Esophagus (tissue), 2 donors: ENCODE measurements around the gene FBXO9. TPM values are rescaled to one million over a fixed set of nuclear protein-coding genes. Genes with fewer than 3 reads are reported as not detected.

Experiments
- H3K27ac ChIP-seq, 2 donors: one replicate each; pipeline ENCODE4 v1.5.1; 2013; ENCODE audit warnings: low read depth in 2 of 2, mild to moderate bottlenecking in 2 of 2, inconsistent platforms in 1 of 2, low read length in 1 of 2, moderate library complexity in 1 of 2
- H3K27me3 ChIP-seq, 2 donors: one replicate each; pipeline ENCODE4 v1.6.1; 2013; ENCODE audit warnings: low read length in 2 of 2, control low read depth in 1 of 2, mild to moderate bottlenecking in 1 of 2; ENCODE audit not compliant: insufficient read depth in 2 of 2, control insufficient read depth in 1 of 2
- H3K36me3 ChIP-seq, 2 donors: one replicate each; pipeline ENCODE4 v1.6.1; 2013; ENCODE audit warnings: low read length in 1 of 2; ENCODE audit not compliant: control insufficient read depth in 2 of 2, insufficient read depth in 2 of 2
- H3K4me1 ChIP-seq, 2 donors: one replicate each; pipeline ENCODE4 v1.6.1; 2013; ENCODE audit warnings: low read length in 1 of 2; ENCODE audit not compliant: control insufficient read depth in 2 of 2, insufficient read depth in 2 of 2
- H3K4me3 ChIP-seq, 2 donors: one replicate each; pipeline ENCODE4 v1.5.1; 2013; ENCODE audit warnings: low read length in 2 of 2, mild to moderate bottlenecking in 2 of 2, low read depth in 1 of 2, moderate library complexity in 1 of 2
- H3K9me3 ChIP-seq, 2 donors: one replicate each; pipeline ENCODE4 v1.6.1; 2013; ENCODE audit warnings: mild to moderate bottlenecking in 2 of 2, low read depth in 1 of 2, low read length in 1 of 2, moderate library complexity in 1 of 2; ENCODE audit not compliant: control insufficient read depth in 2 of 2, insufficient read depth in 1 of 2
- WGBS, 2 donors: extraction: QIAGEN DNeasy Blood & Tissue Kit; methylation state at CpG; one replicate each; pipeline ENCODE4 v1.1.7; 2013; 5-methylcytosine and 5-hydroxymethylcytosine counted together
- polyA plus RNA-seq, 2 donors: library from polyadenylated mRNA; stranded (reverse); fragments of 200-250 nt; gene quantifications; one replicate each; pipeline ENCODE4 v1.2.3, GENCODE V29; 2013
- donor health status: healthy with polysubstance abuse.
- donor health status: Bipolar disorder and iron deficiency.

The FBXO9 gene
- 10 to 100 TPM; 14.3 to 43.1 TPM for polyA plus RNA-seq

DNA sequence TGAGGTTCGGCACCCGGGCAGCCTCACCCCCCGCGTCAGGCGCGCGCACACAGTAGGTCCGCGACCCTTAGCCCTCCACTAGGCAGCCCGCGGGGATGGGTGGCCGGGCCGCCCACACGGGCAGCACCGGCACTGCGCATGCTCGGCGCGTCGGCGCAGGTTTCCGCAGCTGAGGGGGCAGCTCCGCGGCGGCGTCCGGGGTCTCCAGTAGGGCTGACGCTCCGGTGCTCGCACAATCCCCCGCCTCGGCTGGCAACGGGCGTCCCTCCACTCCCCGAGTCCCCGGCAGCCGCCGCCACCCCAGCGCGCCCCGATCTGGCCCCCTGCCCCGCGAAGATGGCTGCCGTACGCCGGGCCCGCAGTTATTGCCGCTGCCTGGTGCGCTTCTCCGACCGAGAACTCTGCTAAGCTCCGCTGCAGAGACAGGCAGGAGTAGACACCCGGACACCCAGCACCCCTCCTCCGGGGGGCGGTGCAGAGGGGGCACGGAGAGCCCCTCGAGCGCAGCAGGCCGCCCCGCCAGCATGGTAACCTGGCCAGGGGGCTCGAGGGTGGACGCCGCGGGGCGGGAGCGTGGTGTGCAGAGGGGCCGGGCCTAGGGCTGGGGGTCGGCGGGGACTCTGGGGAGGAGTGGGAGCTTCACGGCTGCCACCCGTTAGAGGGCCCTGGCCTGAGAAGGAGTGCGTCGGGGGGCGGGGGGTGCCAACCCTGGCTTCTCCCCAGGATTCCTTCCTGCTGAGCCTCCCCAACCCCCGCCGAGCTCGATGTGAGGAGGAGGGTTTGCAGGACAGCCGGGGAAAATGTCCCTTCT, at the start of gene FBXO9:
Gene FBXO9 (plus strand): TSS at position 139 of the 811 bp plus-strand sequence. CDS start 386 bp downstream, at position 525.
- peak within 1 kb of the TSS; percentile 79 to 93 for H3K27ac ChIP-seq
- H3K27me3 ChIP-seq, result no peaks in the 10 kb centered on the region
- no peaks in the 10 kb centered on the region for H3K9me3 ChIP-seq
- 1% methylated on average over 63 to 78 of the region's 78 CpGs for WGBS, 2 donors
- peaks cover 0 to 4% of the 10 kb centered on the region in 2 donors for H3K4me1 ChIP-seq
- no peaks in the 10 kb centered on the region for H3K36me3 ChIP-seq
- H3K4me3 ChIP-seq, result peak within 1 kb of the TSS; percentile 93 to 99

DNA sequence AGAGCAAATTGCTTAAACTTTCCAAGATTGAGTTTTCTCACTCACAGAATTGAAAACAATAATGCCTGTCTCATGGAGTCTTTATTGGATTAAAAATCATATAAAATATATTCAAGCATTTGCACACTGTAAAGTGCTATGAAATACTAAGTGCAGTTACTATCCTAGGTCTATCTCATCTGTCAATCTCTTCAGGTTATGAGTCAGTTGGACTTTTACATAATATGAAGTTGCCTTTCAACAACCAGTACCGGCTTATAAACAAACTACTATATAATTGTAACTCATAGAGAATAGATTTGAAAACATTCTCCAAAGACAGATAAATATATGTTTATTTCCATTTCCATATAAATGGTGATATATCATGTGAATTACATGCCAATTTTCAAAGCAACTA, 49.7 kb upstream of the FBXO9 start:
- Histone ChIP-seq H3K27ac (no peak overlapping the region), H3K4me3 (no peak overlapping the region), H3K9me3 (no peaks in the 10 kb centered on the region), H3K4me1 (no peaks in the 10 kb centered on the region), H3K36me3 (peaks cover 20 to 21% of the 10 kb centered on the region in 2 donors), H3K27me3 (no peaks in the 10 kb centered on the region)
- 82 to 93% methylated on average over 1 of the region's 1 CpG for WGBS, 2 donors

DNA sequence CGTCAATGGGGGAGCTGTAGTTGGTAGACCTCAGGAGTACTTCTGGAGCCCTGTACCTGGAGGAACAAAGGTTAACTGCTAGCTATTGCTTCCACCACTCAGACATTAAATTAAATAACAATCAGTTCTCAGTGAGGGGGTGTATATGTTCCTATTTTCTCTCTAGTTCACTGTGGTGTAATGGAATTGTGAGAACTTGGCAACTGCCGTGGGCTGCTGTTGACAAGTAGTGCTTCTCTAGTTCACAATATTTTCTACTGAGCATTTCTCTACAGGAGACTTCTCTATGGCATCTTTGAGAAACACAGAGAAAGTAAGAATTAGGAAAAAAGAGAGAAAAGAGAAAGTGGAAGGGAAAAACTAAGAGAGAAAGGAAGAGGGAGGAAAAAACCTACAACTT, 46.8 kb upstream of the FBXO9 start:
- WGBS, 2 donors, result 93 to 97% methylated on average over 2 of the region's 2 CpGs
- Histone ChIP-seq H3K36me3 (peaks cover 12 to 14% of the 10 kb centered on the region in 2 donors), H3K4me3 (no peak overlapping the region)

DNA sequence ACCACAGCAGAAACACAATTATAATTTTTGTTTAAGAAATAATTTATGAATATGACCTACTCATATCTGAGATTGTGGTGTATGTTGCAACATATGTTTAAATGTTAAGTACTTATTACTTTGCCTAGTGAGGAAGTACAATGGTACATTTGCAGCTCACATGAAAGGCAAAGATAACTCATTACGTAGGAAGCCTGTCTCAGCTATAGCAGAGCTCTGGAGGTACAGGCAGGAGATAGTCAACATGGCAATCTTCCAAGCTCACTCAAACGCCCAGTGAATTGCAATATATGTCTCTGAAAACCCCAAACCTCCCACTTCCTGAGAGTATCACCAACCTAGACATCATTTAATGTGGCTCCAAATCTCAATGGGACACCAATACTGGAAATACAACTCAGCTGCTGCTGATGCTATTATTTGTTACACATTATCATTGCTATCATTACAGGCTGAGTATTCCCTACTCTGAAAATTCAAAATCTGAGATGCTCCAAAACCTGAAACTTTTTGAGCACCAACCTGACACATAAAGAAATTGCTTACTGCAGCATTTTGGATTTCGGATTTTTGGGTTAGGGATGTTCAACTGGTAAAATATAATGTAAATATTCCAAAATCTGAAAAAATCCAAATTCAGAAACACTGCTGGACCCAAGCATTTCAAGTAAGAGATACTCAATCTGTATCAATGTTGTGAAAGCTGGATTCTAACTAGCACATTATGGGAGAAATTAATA, 45.0 kb upstream of the FBXO9 start:
- no peak overlapping the region for H3K4me3 ChIP-seq
- H3K9me3 ChIP-seq, result no peaks in the 10 kb centered on the region
- no peaks in the 10 kb centered on the region for H3K4me1 ChIP-seq
- 65 to 72% methylated on average over 3 of the region's 3 CpGs for WGBS, 2 donors
- H3K36me3 ChIP-seq, result peaks cover 12% of the 10 kb centered on the region in 2 donors
- H3K27ac ChIP-seq, result no peak overlapping the region
- H3K27me3 ChIP-seq, result no peaks in the 10 kb centered on the region

More for the DNA sequence above, 46.8 kb upstream of the FBXO9 start:
- no peaks in the 10 kb centered on the region for H3K27me3 ChIP-seq
- H3K9me3 ChIP-seq, result no peaks in the 10 kb centered on the region
- H3K27ac ChIP-seq, result no peak overlapping the region
- H3K4me1 ChIP-seq, result no peaks in the 10 kb centered on the region

GRCh38 chr6:53023323-53023722, 41.9 kb upstream of the FBXO9 start:
- Histone ChIP-seq H3K27me3 (no peaks in the 10 kb centered on the region), H3K4me1 (no peaks in the 10 kb centered on the region), H3K9me3 (no peaks in the 10 kb centered on the region), H3K36me3 (peaks cover under 1 to 2% of the 10 kb centered on the region in 2 donors), H3K27ac (no peak overlapping the region), H3K4me3 (no peak overlapping the region)
- 77 to 89% methylated on average over 1 of the region's 1 CpG for WGBS, 2 donors

- WGBS, 2 donors, result 85 to 89% methylated on average over 3 of the region's 3 CpGs
- no peak overlapping the region for H3K4me3 ChIP-seq
- peaks cover 0 to 2% of the 10 kb centered on the region in 2 donors for H3K36me3 ChIP-seq
- no peaks in the 10 kb centered on the region for H3K9me3 ChIP-seq
- no peak overlapping the region for H3K27ac ChIP-seq
- no peaks in the 10 kb centered on the region for H3K27me3 ChIP-seq
- no peaks in the 10 kb centered on the region for H3K4me1 ChIP-seq
Observed at GRCh38 chr6:53026526-53026925, 38.7 kb upstream of the FBXO9 start.

DNA sequence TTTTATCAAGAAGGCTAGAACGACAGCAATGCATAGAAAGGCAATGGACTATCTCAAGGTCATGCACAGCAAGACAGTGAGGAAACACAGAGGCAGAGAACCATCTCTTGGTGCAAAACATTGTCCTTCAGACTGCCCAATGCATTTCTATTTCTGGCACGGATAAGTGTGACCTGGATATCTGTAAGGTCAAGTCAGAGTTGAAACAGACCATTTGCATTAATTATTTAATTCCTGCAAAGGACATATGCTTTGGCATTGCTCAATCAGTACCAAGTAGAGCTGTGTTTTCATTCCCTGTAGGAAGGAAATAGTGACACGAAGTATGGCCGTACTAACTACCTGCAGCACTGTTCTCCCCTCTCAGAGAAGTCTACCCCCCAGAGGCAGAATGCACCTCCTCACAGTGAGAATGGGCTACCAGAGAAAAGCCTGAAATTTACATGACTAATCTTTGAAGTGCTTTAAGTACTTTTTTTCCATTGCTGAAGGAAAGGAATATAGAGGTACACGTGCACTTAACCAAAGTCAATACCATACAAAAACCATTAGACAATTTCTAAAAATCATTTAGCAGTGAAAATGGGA, 38.0 kb upstream of the FBXO9 start:
- H3K4me1 ChIP-seq, result no peaks in the 10 kb centered on the region
- no peak overlapping the region for H3K27ac ChIP-seq
- H3K9me3 ChIP-seq, result no peaks in the 10 kb centered on the region
- no peaks in the 10 kb centered on the region for H3K27me3 ChIP-seq
- WGBS, 2 donors, result 86 to 89% methylated on average over 5 of the region's 5 CpGs
- no peak overlapping the region for H3K4me3 ChIP-seq
- peaks cover 0 to 2% of the 10 kb centered on the region in 2 donors for H3K36me3 ChIP-seq

DNA sequence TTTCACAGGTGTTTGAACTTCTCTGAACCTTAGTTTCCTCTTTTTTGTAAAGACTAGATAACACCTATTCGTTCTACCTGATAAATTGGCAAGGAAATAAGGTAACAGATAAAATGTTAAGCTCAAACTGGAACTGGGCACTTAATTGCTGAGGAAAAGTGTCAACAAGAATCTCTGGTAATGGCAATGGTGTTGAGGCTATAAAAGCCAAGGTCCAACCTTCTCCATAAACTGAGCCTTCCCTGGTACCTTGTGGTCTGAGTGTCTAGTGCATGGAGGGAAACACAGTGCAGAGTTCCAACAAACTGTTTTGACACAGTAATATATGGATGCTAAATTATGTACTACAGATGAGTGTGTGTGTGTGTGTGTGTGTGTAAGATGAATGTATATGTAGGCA, 36.7 kb upstream of the FBXO9 start:
- Histone ChIP-seq H3K36me3 (peaks cover 2 to 3% of the 10 kb centered on the region in 2 donors), H3K4me3 (no peak overlapping the region)
- WGBS, 2 donors, result 72 to 93% methylated on average over 1 of the region's 1 CpG

GRCh38 chr6:53029257-53029656, 35.9 kb upstream of the FBXO9 start:
- Histone ChIP-seq H3K9me3 (no peaks in the 10 kb centered on the region), H3K4me3 (no peak overlapping the region), H3K27me3 (no peaks in the 10 kb centered on the region), H3K4me1 (no peaks in the 10 kb centered on the region), H3K36me3 (peaks cover 2 to 3% of the 10 kb centered on the region in 2 donors), H3K27ac (no peak overlapping the region)

More for the DNA sequence above, 36.7 kb upstream of the FBXO9 start:
- Histone ChIP-seq H3K9me3 (no peaks in the 10 kb centered on the region), H3K4me1 (no peaks in the 10 kb centered on the region), H3K27ac (no peak overlapping the region), H3K27me3 (no peaks in the 10 kb centered on the region)
